Glutamatergic neuron (in vitro differentiated cells): ENCODE results near the gene NLRP3. TPM values are rescaled to one million over a fixed set of nuclear protein-coding genes. Genes with fewer than 3 reads are reported as not detected.

ENCODE experiments used
- DNase-seq: peaks from one replicate; pipeline ENCODE4 v3.0.0; 2022
- H3K27ac Mint-ChIP-seq: one replicate; pipeline ENCODE4 v1.8.0; 2020; ENCODE audit warnings: mild to moderate bottlenecking, mixed read lengths, inconsistent platforms; ENCODE audit not compliant: unreplicated experiment
- H3K27me3 Mint-ChIP-seq: one replicate; pipeline ENCODE4 v1.8.0; 2020; ENCODE audit warnings: mild to moderate bottlenecking, moderate library complexity, mixed read lengths, inconsistent platforms; ENCODE audit not compliant: unreplicated experiment
- H3K36me3 Mint-ChIP-seq: one replicate; pipeline ENCODE4 v1.8.0; 2020; ENCODE audit warnings: mild to moderate bottlenecking, mixed read lengths, inconsistent platforms; ENCODE audit not compliant: unreplicated experiment
- H3K4me1 Mint-ChIP-seq: one replicate; pipeline ENCODE4 v1.8.0; 2020; ENCODE audit warnings: mild to moderate bottlenecking, low read depth, mixed read lengths, inconsistent platforms; ENCODE audit not compliant: unreplicated experiment
- H3K4me3 Mint-ChIP-seq: one replicate; pipeline ENCODE4 v1.8.0; 2020; ENCODE audit warnings: mild to moderate bottlenecking, mixed read lengths, inconsistent platforms; ENCODE audit not compliant: unreplicated experiment
- H3K9me3 Mint-ChIP-seq: one replicate; pipeline ENCODE4 v1.8.0; 2020; ENCODE audit warnings: mild to moderate bottlenecking, moderate library complexity, mixed read lengths, inconsistent platforms; ENCODE audit not compliant: unreplicated experiment
- CTCF ChIP-seq: fragments of 200-600 bp; sonication (generic); IDR thresholded peaks from one replicate; pipeline ENCODE4 v1.5.0; 2021; ENCODE audit not compliant: partially characterized antibody, unreplicated experiment
- total RNA-seq: library from RNA; stranded (reverse); fragmentation: NEBNext Ultra II Directional; extraction: Animal tissue kit (Norgen Biotek cat#: 25700); gene quantifications from one replicate; pipeline ENCODE4 v1.2.1, GENCODE V29; 2021; ENCODE audit not compliant: unreplicated experiment

Gene NLRP3
- total RNA-seq, 1 donor from 2014 or later: not detected

DNA sequence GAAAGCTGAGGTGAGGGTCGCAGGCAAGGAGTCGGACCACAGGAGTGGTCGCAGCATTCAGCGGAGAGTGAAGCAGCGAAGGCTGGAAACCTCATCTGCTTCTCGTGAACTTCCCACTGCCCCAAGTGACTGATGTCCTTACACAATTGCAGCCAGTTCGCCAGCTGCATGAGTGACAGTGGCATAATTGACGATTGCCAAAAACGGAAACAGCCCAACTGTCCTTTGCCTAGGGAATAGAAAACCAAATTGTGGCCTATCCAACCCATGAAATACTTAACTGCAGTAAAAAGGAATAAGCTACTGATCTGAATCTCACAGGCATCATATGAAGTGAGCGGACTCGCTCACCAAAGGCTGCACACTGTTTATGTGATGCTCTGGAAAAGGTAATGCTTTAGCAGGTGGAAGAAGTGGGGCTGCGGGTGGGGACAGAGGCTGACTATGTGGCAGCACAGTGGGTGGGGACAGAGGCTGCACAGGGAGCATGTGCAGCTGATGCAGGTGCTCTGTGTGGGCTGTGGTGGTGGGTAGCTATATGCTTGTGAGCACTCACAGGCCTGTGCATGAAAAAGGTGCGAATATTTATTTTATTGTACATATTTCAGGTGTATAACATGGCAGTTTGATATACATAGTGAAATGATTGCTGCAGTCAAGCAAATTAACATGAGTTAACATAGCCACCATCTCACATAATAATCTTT is 4.2 kb upstream of the NLRP3 start:
- no peak for DNase-seq
- Mint-ChIP-seq H3K27me3 (peaks cover 2% of the 10 kb centered on the region), H3K36me3 (no peaks in the 10 kb centered on the region), H3K4me3 (no peak overlapping the region), H3K4me1 (no peaks in the 10 kb centered on the region), H3K27ac (no peak overlapping the region), H3K9me3 (no peaks in the 10 kb centered on the region)
- TF ChIP-seq CTCF: no peak

DNA sequence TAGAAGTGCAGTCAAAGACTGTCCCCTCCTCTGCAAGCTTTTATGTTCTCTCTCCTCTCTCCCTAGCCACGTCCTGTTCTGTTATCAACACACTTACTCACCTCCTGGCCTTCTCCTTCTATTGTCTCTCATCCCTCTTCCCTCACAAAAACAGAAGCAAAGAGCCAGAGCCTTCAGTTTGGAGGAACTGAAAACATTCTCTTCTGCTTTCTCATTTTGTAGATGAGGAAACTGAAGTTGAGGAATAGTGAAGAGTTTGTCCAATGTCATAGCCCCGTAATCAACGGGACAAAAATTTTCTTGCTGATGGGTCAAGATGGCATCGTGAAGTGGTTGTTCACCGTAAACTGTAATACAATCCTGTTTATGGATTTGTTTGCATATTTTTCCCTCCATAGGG is 1.9 kb downstream of the NLRP3 start:
- no peak for DNase-seq
- no peak overlapping the region for H3K4me3 Mint-ChIP-seq
- H3K27ac Mint-ChIP-seq: no peak overlapping the region
- H3K36me3 Mint-ChIP-seq: no peaks in the 10 kb centered on the region
- H3K4me1 Mint-ChIP-seq: no peaks in the 10 kb centered on the region
- H3K27me3 Mint-ChIP-seq: no peaks in the 10 kb centered on the region
- no peak for TF ChIP-seq CTCF
- no peaks in the 10 kb centered on the region for H3K9me3 Mint-ChIP-seq

DNA sequence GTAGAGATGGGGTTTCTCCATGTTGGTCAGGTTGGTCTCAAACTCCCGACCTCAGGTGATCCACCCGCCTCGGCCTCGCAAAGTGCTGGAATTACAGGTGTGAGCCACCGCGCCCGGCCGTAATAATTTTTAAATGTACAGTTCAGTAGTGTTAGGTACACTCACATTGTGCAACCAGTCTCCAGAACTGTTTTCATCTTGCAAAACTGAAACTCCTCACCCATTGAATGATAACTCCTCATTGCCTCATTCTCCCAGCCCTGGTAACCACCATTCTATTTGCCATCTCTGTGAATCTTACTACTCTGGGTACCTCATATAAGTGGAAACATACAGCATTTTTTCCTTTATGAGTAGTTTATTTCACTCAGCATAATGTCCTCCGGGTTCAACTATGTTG is 3.4 kb downstream of the NLRP3 start:
- Mint-ChIP-seq H3K4me3 (no peak overlapping the region), H3K9me3 (no peaks in the 10 kb centered on the region), H3K27me3 (peaks cover 2% of the 10 kb centered on the region), H3K36me3 (no peaks in the 10 kb centered on the region), H3K27ac (no peak overlapping the region), H3K4me1 (no peaks in the 10 kb centered on the region)
- no peak for DNase-seq
- TF ChIP-seq CTCF: no peak

- H3K4me1 Mint-ChIP-seq: no peaks in the 10 kb centered on the region
- no peak for TF ChIP-seq CTCF
- no peak overlapping the region for H3K4me3 Mint-ChIP-seq
- peaks cover 4% of the 10 kb centered on the region for H3K9me3 Mint-ChIP-seq
- peaks cover 2% of the 10 kb centered on the region for H3K27me3 Mint-ChIP-seq
- no peak overlapping the region for H3K27ac Mint-ChIP-seq
- DNase-seq: no peak
- H3K36me3 Mint-ChIP-seq: peaks cover 6% of the 10 kb centered on the region
Measured at GRCh38 chr1:247421074-247421473, 5.1 kb downstream of the NLRP3 start.

DNA sequence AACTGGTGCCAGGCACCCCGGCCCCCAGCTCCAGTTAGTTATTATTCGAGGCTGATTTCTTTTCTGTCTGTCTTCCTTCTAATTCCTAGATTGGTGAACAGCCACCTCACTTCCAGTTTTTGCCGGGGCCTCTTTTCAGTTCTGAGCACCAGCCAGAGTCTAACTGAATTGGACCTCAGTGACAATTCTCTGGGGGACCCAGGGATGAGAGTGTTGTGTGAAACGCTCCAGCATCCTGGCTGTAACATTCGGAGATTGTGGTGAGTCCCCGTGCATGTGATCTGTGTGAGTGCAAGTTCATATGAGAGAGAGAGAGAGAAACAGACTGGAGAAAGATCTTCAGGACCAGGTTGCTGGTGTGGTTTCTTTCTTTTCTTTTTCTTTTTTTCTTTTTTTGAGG is 13.5 kb downstream of the NLRP3 start:
- H3K36me3 Mint-ChIP-seq: peaks cover 6% of the 10 kb centered on the region
- peaks cover 4% of the 10 kb centered on the region for H3K9me3 Mint-ChIP-seq
- no peak overlapping the region for H3K4me3 Mint-ChIP-seq
- H3K27me3 Mint-ChIP-seq: peaks cover 3% of the 10 kb centered on the region
- TF ChIP-seq CTCF: no peak
- no peak overlapping the region for H3K27ac Mint-ChIP-seq
- no peak for DNase-seq
- H3K4me1 Mint-ChIP-seq: no peaks in the 10 kb centered on the region
